ENCODE data around the gene CAB39. TPM values are rescaled to one million over a fixed set of nuclear protein-coding genes. Genes with fewer than 3 reads are reported as not detected.

The CAB39 gene
- total and polyA plus RNA-seq, 2 experiments from 2014 or later = 18.7 to 67.5 TPM

- peak overlapping the region; percentile 87 for H3K4me2 ChIP-seq
- H3K27me3 ChIP-seq (ENCODE audit: insufficient read depth) = no peaks in the 10 kb centered on the region
- DNase-seq (ENCODE audit: low spot score) = peak; percentile 47
- peaks cover 11% of the 10 kb centered on the region; the same call in 2 of the 3 replicates for H3K36me3 Mint-ChIP-seq (ENCODE audit: low read depth)
- H3K4me1 Mint-ChIP-seq = peaks cover 42% of the 10 kb centered on the region
- H3K27me3 Mint-ChIP-seq (ENCODE audit: insufficient read depth, low read depth, poor library complexity) = peaks cover 5% of the 10 kb centered on the region
- H3K27ac Mint-ChIP-seq = peak overlapping the region; percentile 70; the same call in 1 of the 2 replicates
- H3K27ac ChIP-seq (ENCODE audit: low read depth) = no peak overlapping the region
- no peaks in the 10 kb centered on the region for H3F3A ChIP-seq (replicated peaks; ENCODE audit: low read depth)
- peaks cover 61% of the 10 kb centered on the region for H3K79me2 ChIP-seq (replicated peaks; ENCODE audit: insufficient read depth)
- H3K9me2 ChIP-seq (ENCODE audit: insufficient read depth) = no peaks in the 10 kb centered on the region
- H3K4me3 ChIP-seq = peak overlapping the region; percentile 92
- ATAC-seq = no peak
- TF ChIP-seq CTCF (conservative IDR thresholded peaks at IDR 0.05; ENCODE audit: low read depth in 2 of 2) = no peak
- TF ChIP-seq NANOG (IDR thresholded peaks at IDR 0.05; ENCODE audit: borderline replicate concordance) = no peak
- no peak for TF ChIP-seq ETS1 (IDR thresholded peaks at IDR 0.05)
- no peak for TF ChIP-seq ZNF114 (CRISPR knock-in tag; IDR thresholded peaks at IDR 0.05)
- TF ChIP-seq REST (IDR thresholded peaks at IDR 0.05; ENCODE audit: unreplicated experiment) = no peak
- TF ChIP-seq ZNF462 (CRISPR knock-in tag; IDR thresholded peaks at IDR 0.05) = no peak
- TF ChIP-seq JUNB (IDR thresholded peaks at IDR 0.05; ENCODE audit: unreplicated experiment) = no peak
- TF ChIP-seq ZNF331 (CRISPR knock-in tag; IDR thresholded peaks at IDR 0.05; ENCODE audit: low read depth) = no peak
- no peak for TF ChIP-seq EZH2phosphoT487 (IDR thresholded peaks at IDR 0.05; ENCODE audit: unreplicated experiment)
- no peak for TF ChIP-seq STAT1 (IDR thresholded peaks at IDR 0.05; ENCODE audit: unreplicated experiment)
- no peak for TF ChIP-seq EZH2 (IDR thresholded peaks at IDR 0.05; ENCODE audit: low read depth, unreplicated experiment)
- TF ChIP-seq POLR2AphosphoS5 (IDR thresholded peaks at IDR 0.05; ENCODE audit: low read depth) = no peak
- no peak for TF ChIP-seq CREB1 (CRISPR knock-in tag; IDR thresholded peaks at IDR 0.05; ENCODE audit: low read depth)
- peak overlapping the region; percentile 91 for H3K4me3 Mint-ChIP-seq
- peaks cover 16% of the 10 kb centered on the region; the same call in 1 of the 2 replicates for H4K20me1 ChIP-seq (replicated peaks; ENCODE audit: insufficient read depth)
- H3K4me1 ChIP-seq (ENCODE audit: insufficient read depth) = peaks cover 46% of the 10 kb centered on the region
- H3K36me3 ChIP-seq (ENCODE audit: insufficient read depth) = no peaks in the 10 kb centered on the region
- H2AFZ ChIP-seq = no peak overlapping the region
- H3K9me3 Mint-ChIP-seq = no peaks in the 10 kb centered on the region
These were observed 1.5 kb downstream of the CAB39 start for GRCh38 chr2:230714136-230714480.
